Sigmoid colon (tissue), 3 donors: Measurements from ENCODE around the gene AFAP1.

ENCODE experiments used
- CTCF ChIP-seq, 4 experiments: fragments of 450-650 bp in 3 of 4; fragments of 200-600 bp in 1 of 4; IDR thresholded peaks; one replicate each; pipeline ENCODE4 v1.5.1; 2016 to 2019; ENCODE audit warnings: antibody characterized with exemption in 4 of 4, mild to moderate bottlenecking in 3 of 4, moderate library complexity in 2 of 4
- POLR2A ChIP-seq, 2 donors: fragments of 450-650 bp; IDR thresholded peaks; one replicate each; pipeline ENCODE4 v1.6.1; 2016; ENCODE audit warnings: antibody characterized with exemption in 2 of 2, mild to moderate bottlenecking in 2 of 2, moderate library complexity in 2 of 2

GRCh38 chr4:7892212-7893019, 47.2 kb downstream of the AFAP1 start:
- TF ChIP-seq CTCF (IDR thresholded peaks at IDR 0.05) (no peak), POLR2A (IDR thresholded peaks at IDR 0.05) (no peak)
